ENCODE data around the gene LRBA. TPM values are rescaled to one million over a fixed set of nuclear protein-coding genes. Genes with fewer than 3 reads are reported as not detected.

Gene LRBA
- total and polyA plus RNA-seq, 9 of the 15 experiments (the other 6 are each of a cell fraction or from before 2014, with no cell fraction given) = 24.2 to 88.7 (median 59.7) TPM

DNA sequence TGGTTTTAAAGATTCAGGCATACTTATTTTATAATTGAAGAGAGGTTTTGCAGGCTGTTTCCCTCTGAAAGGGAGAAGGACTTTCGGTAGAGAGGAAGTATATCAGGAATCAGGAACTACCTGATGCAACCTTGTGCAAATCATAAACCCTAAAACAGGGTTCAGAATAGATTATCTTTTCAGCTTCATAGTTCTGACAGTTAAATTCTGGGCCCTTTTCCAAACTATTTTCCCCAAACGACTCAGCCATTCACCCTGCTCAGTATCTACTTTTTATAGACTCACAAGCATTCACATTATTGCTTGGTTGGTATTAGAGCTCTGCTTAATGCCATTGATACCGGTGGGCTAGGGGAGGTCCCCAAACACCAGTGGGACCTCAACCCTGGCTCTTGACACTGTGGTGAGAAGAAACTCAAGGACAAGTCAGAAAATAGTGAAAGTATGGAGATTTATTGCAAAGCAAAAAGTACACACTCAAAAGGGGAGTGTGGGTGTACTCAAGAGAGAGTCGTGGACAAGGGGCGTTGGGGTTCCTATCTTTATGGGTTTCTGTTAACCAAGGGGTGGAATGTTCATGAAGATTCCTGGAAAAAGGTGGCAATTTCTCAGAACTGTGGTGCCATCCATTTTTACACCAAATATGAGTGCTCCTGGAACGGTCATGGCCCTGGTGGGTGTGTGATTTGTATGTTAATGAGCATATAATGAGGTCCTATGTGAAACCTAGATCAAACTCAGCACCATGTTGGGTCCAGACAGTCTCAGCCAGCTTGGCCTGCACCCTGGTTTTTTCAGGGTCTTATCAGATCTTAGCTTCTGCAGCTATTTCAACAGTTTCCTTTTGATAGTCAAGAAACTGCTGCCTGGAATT, 698.5 kb downstream of the LRBA start (continued):
- TF ChIP-seq MEF2A (IDR thresholded peaks at IDR 0.05; ENCODE audit: control insufficient read depth, low read depth, low read length) = no peak
- TF ChIP-seq TAF9B (IDR thresholded peaks at IDR 0.05; ENCODE audit: partially characterized antibody) = no peak
- no peak for TF ChIP-seq DNMT1 (IDR thresholded peaks at IDR 0.05)
- no peak for TF ChIP-seq PYGO2 (tag; IDR thresholded peaks at IDR 0.05)
- no peak for TF ChIP-seq ZNF124 (CRISPR knock-in tag; IDR thresholded peaks at IDR 0.05)
- no peak for TF ChIP-seq SRSF3 (IDR thresholded peaks at IDR 0.05; ENCODE audit: insufficient read depth, low read length)
- TF ChIP-seq, protein P1, sequence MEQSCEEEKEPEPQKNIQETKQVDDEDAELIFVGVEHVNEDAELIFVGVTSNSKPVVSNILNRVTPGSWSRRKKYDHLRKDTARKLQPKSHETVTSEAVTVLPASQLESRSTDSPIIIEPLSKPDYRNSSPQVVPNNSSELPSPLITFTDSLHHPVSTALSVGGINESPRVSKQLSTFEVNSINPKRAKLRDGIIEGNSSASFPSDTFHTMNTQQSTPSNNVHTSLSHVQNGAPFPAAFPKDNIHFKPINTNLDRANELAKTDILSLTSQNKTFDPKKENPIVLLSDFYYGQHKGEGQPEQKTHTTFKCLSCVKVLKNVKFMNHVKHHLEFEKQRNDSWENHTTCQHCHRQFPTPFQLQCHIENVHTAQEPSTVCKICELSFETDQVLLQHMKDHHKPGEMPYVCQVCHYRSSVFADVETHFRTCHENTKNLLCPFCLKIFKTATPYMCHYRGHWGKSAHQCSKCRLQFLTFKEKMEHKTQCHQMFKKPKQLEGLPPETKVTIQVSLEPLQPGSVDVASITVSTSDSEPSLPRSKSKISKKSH (CRISPR knock-in tag; IDR thresholded peaks at IDR 0.05) = no peak
- no peak for TF ChIP-seq HMG20A (CRISPR knock-in tag; conservative IDR thresholded peaks at IDR 0.05)
- TF ChIP-seq TRIM28 (IDR thresholded peaks at IDR 0.05) = no peak
- TF ChIP-seq ZNF174 (CRISPR knock-in tag; IDR thresholded peaks at IDR 0.05) = no peak
- no peak for TF ChIP-seq FOXA3 (CRISPR knock-in tag; conservative IDR thresholded peaks at IDR 0.05 in 1 of 2, IDR thresholded peaks at IDR 0.05 in 1 of 2)
- TF ChIP-seq ZNF24 (IDR thresholded peaks at IDR 0.05) = no peak
- TF ChIP-seq, protein P2, sequence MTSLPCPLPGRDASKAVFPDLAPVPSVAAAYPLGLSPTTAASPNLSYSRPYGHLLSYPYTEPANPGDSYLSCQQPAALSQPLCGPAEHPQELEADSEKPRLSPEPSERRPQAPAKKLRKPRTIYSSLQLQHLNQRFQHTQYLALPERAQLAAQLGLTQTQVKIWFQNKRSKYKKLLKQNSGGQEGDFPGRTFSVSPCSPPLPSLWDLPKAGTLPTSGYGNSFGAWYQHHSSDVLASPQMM (CRISPR knock-in tag; IDR thresholded peaks at IDR 0.05) = no peak
- TF ChIP-seq ZBTB8A (IDR thresholded peaks at IDR 0.05; ENCODE audit: partially characterized antibody) = no peak
- TF ChIP-seq FOXK2 (conservative IDR thresholded peaks at IDR 0.05 in 1 of 2, IDR thresholded peaks at IDR 0.05 in 1 of 2; ENCODE audit: low read depth in 2 of 2) = no peak
- TF ChIP-seq NFATC3 (IDR thresholded peaks at IDR 0.05) = no peak
- no peak for TF ChIP-seq ZNF134 (CRISPR knock-in tag; conservative IDR thresholded peaks at IDR 0.05)
- TF ChIP-seq HNRNPK (IDR thresholded peaks at IDR 0.05; ENCODE audit: low read depth, low read length, poor library complexity, severe bottlenecking) = no peak
- no peak for TF ChIP-seq OTX1 (CRISPR knock-in tag; IDR thresholded peaks at IDR 0.05)
- TF ChIP-seq RBM25 (IDR thresholded peaks at IDR 0.05; ENCODE audit: low read depth, low read length, severe bottlenecking) = no peak
- no peak for TF ChIP-seq NELFE (IDR thresholded peaks at IDR 0.05; ENCODE audit: insufficient read depth, insufficient read length)
- TF ChIP-seq MAFF (IDR thresholded peaks at IDR 0.05; ENCODE audit: low read length) = no peak
- no peak for TF ChIP-seq TAF1 (IDR thresholded peaks at IDR 0.05; ENCODE audit: control insufficient read depth, extremely low read depth, insufficient read depth, low read length, severe bottlenecking)
- no peak for TF ChIP-seq ZNF75A (CRISPR knock-in tag; IDR thresholded peaks at IDR 0.05)
- TF ChIP-seq HNRNPH1 (optimal IDR thresholded peaks at IDR 0.05; ENCODE audit: low read depth, low read length) = no peak
- no peak for TF ChIP-seq STAG1 (CRISPR knock-in tag; IDR thresholded peaks at IDR 0.05; ENCODE audit: borderline replicate concordance)
- TF ChIP-seq, protein P3, sequence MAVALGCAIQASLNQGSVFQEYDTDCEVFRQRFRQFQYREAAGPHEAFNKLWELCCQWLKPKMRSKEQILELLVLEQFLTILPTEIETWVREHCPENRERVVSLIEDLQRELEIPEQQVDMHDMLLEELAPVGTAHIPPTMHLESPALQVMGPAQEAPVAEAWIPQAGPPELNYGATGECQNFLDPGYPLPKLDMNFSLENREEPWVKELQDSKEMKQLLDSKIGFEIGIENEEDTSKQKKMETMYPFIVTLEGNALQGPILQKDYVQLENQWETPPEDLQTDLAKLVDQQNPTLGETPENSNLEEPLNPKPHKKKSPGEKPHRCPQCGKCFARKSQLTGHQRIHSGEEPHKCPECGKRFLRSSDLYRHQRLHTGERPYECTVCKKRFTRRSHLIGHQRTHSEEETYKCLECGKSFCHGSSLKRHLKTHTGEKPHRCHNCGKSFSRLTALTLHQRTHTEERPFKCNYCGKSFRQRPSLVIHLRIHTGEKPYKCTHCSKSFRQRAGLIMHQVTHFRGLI (CRISPR knock-in tag; IDR thresholded peaks at IDR 0.05) = no peak
- no peak for TF ChIP-seq HNRNPL (IDR thresholded peaks at IDR 0.05; ENCODE audit: low read depth, low read length)

Measured in K562 (cell line).